ENCODE results near the gene RGMA. TPM values are rescaled to one million over a fixed set of nuclear protein-coding genes. Genes with fewer than 3 reads are reported as not detected.
A peak's percentile ranks its signal among the peaks of the same experiment; 100 is the strongest.

The RGMA gene
- total RNA-seq, 4 donors from 2014 or later, result 28.2 to 110 (median 45.6) TPM

DNA sequence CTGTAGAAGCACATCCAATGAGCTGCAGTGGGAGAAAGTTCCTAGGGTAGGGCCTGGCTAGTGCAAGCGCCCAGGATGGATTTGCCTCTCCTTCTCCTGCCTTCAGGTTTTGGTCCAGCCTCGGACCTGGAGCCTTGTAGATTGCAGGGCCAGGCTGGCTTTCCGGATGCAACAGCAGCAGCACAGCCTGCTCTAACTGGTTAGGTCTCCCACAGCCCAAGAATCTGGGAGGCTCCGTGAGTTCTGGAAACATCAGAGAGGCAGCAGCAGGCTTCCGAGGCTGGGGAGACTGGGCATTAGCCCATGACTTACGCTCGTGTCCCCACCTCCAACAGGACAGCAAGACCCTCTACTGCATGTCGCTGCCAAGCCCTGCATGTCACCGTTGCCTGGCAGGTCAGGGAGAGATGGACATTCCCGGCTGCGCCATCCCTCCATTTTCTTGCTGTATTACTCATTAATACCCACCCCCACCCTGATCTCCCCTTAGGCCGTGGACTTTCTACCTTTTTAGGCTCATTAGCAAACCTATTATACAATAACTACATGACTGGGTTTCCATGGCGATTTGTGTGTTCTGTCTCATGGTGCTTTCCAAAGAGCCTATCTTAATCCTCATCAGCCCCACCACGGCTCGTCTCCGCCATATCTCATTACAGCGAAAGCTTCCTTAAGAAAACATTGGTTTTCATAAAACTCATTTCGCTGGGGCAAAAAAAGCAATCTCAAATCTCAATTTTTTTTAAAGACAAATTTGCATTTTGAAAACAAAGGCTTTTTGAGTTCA is 40.9 kb upstream of the RGMA start:
- no peak overlapping the region for H3K4me3 ChIP-seq
- H3K4me1 ChIP-seq, result peaks cover 0 to 15% (median 5%) of the 10 kb centered on the region in 4 donors
- H3K9me3 ChIP-seq, result no peaks in the 10 kb centered on the region
- no peak overlapping the region for H3K27ac ChIP-seq
- no peaks in the 10 kb centered on the region for H3K36me3 ChIP-seq
- 88 to 95% methylated on average over 15 to 18 of the region's 18 CpGs for WGBS, 2 donors
- H3K27me3 ChIP-seq, result no peaks in the 10 kb centered on the region
- TF ChIP-seq EP300 (IDR thresholded peaks at IDR 0.05) (no peak), POLR2A (IDR thresholded peaks at IDR 0.05) (no peak), CTCF (IDR thresholded peaks at IDR 0.05) (no peak)
- no peak for DNase-seq (ENCODE audit: low spot score in 2 of 2)

DNA sequence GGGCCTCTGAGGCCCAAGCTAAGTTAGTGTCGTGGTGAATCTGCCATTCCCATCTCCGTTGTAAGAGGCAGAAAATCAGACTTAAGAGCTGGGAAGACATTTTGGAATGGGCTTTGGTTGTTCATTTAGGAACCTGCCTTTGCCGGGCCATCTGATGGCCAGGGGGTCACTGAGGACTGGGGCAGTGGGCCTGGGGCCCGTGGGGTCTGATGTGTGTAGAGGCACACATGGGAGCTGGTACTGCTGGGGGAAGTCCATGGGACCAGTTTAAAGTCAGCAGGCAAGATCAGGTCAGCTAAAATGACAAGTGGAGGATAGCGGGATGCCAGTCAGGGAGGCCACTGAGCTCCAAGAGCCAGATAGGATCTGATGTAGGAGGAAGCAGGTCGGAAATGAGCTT is 38.3 kb upstream of the RGMA start:
- no peaks in the 10 kb centered on the region for H3K36me3 ChIP-seq
- DNase-seq (ENCODE audit: low spot score in 2 of 2), result no peak
- 75 to 82% methylated on average over 6 of the region's 6 CpGs for WGBS, 2 donors
- no peak overlapping the region for H3K4me3 ChIP-seq
- H3K9me3 ChIP-seq, result no peaks in the 10 kb centered on the region
- H3K27me3 ChIP-seq, result no peaks in the 10 kb centered on the region
- peaks cover 0 to 15% (median 5%) of the 10 kb centered on the region in 4 donors for H3K4me1 ChIP-seq
- peak overlapping the region in 2 of 4 donors; percentile 49 to 70 for H3K27ac ChIP-seq
- no peak for TF ChIP-seq POLR2A (IDR thresholded peaks at IDR 0.05)
- TF ChIP-seq EP300 (IDR thresholded peaks at IDR 0.05), result no peak
- no peak for TF ChIP-seq CTCF (IDR thresholded peaks at IDR 0.05)

GRCh38 chr15:93126599-93126998 is 37.6 kb upstream of the RGMA start:
- peak overlapping the region in 2 of 4 donors; percentile 49 to 70 for H3K27ac ChIP-seq
- peak in 1 of 2 donors; percentile 57 for TF ChIP-seq EP300 (IDR thresholded peaks at IDR 0.05)
- TF ChIP-seq POLR2A (IDR thresholded peaks at IDR 0.05), result no peak
- no peak for TF ChIP-seq CTCF (IDR thresholded peaks at IDR 0.05)
- DNase-seq (ENCODE audit: low spot score in 2 of 2), result peak; percentile 53 to 55
- H3K4me3 ChIP-seq, result no peak overlapping the region
- H3K27me3 ChIP-seq, result no peaks in the 10 kb centered on the region
- H3K9me3 ChIP-seq, result no peaks in the 10 kb centered on the region
- H3K36me3 ChIP-seq, result no peaks in the 10 kb centered on the region
- 43 to 56% methylated on average over 8 of the region's 8 CpGs for WGBS, 2 donors
- peaks cover 0 to 15% (median 5%) of the 10 kb centered on the region in 4 donors for H3K4me1 ChIP-seq

DNA sequence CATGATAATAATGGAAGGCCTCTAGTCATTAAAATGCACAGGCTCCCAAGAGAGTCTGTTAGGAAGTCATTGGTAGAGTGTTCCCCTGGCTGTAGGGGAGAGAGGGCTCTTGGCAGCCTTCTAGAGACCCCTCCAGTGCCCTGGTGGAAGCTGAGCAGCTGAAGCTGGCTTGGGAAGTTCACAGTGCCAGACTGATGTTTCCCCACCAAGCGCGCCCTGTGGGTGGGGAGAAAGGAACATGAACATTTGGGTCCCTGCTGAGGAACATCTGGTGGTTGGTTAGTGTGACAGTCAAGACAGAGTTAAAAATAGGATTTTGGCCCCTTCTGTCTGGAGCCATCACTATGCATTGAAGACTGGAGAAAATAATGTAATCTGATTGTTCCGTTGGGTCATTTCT is 37.1 kb upstream of the RGMA start:
- peak overlapping the region in 2 of 4 donors; percentile 31 to 70 for H3K27ac ChIP-seq
- no peaks in the 10 kb centered on the region for H3K36me3 ChIP-seq
- DNase-seq (ENCODE audit: low spot score in 2 of 2), result no peak
- H3K9me3 ChIP-seq, result no peaks in the 10 kb centered on the region
- TF ChIP-seq CTCF (IDR thresholded peaks at IDR 0.05) (no peak), EP300 (IDR thresholded peaks at IDR 0.05) (no peak), POLR2A (IDR thresholded peaks at IDR 0.05) (no peak)
- H3K4me1 ChIP-seq, result peaks cover 0 to 15% (median 5%) of the 10 kb centered on the region in 4 donors
- H3K27me3 ChIP-seq, result no peaks in the 10 kb centered on the region
- WGBS, 2 donors, result 83 to 85% methylated on average over 3 of the region's 3 CpGs
- H3K4me3 ChIP-seq, result no peak overlapping the region

DNA sequence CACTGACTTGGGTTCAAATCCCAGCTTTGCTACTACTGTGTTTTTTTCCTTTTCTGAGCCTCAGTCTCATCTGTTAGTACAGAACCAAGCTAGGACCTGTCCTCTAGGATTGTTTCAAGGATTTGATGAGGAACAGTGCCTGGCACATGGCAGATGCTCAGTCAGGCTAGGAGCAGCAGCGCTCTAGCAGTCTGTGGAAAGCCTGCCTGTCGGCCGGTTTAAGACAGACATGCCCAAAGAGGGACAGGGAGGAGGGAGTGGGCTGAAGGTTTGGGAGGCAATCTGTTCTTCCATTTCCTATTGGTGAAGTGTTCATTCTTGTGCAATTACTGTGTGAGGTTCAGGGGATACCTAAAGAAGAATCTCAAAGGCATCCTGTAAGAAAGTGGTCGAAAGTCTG is 35.1 kb upstream of the RGMA start:
- Histone ChIP-seq H3K9me3 (no peaks in the 10 kb centered on the region), H3K4me1 (peaks cover 0 to 15% (median 5%) of the 10 kb centered on the region in 4 donors), H3K4me3 (no peak overlapping the region), H3K27me3 (no peaks in the 10 kb centered on the region), H3K36me3 (no peaks in the 10 kb centered on the region), H3K27ac (no peak overlapping the region)
- no peak for DNase-seq (ENCODE audit: low spot score in 2 of 2)
- 77 to 83% methylated on average over 4 of the region's 4 CpGs for WGBS, 2 donors
- TF ChIP-seq CTCF (IDR thresholded peaks at IDR 0.05) (no peak), EP300 (IDR thresholded peaks at IDR 0.05) (no peak), POLR2A (IDR thresholded peaks at IDR 0.05) (no peak)

Data from tibial nerve (tissue), 4 donors.